Measurements from ENCODE around the gene HSD3B1.

- no peak for TF ChIP-seq CTCF (IDR thresholded peaks at IDR 0.05)
- no peak for TF ChIP-seq POLR2A (IDR thresholded peaks at IDR 0.05)
Measured at GRCh38 chr1:119546641-119547040, 39.6 kb downstream of the HSD3B1 start.

All from breast epithelium (tissue), 3 donors.